ENCODE data around the gene TECPR2. TPM values are rescaled to one million over a fixed set of nuclear protein-coding genes. Genes with fewer than 3 reads are reported as not detected.

The TECPR2 gene
- total RNA-seq, 1 donor from 2014 or later: 19.9 TPM

- FAIRE-seq (no peak), DNase-seq (ENCODE audit: low read depth) (no peak)
- Histone ChIP-seq H3K27ac (ENCODE audit: low read depth, low read length) (no peak overlapping the region), H3K4me1 (ENCODE audit: insufficient read depth, low read length) (no peaks in the 10 kb centered on the region), H3K4me3 (ENCODE audit: insufficient read depth, low read depth, low read length) (no peak overlapping the region), H3K36me3 (ENCODE audit: insufficient read depth, low read length) (no peaks in the 10 kb centered on the region), H3K27me3 (ENCODE audit: insufficient read depth, low read length) (no peaks in the 10 kb centered on the region), H3K9me3 (ENCODE audit: insufficient read depth, low read depth, low read length) (no peaks in the 10 kb centered on the region), H4K20me1 (ENCODE audit: insufficient read depth, low read length) (no peaks in the 10 kb centered on the region), H2AFZ (ENCODE audit: low read depth, low read length) (no peak overlapping the region), H3K9ac (ENCODE audit: low read length) (no peak overlapping the region), H3K4me2 (ENCODE audit: low read length) (no peak overlapping the region), H3K79me2 (ENCODE audit: insufficient read depth, low read length) (no peaks in the 10 kb centered on the region)
- TF ChIP-seq EZH2 (IDR thresholded peaks at IDR 0.05; ENCODE audit: insufficient read depth, low read length): no peak
- TF ChIP-seq CTCF (IDR thresholded peaks at IDR 0.05; ENCODE audit: insufficient read depth, low read depth, low read length): no peak
- Mint-ChIP-seq H3K4me1 (ENCODE audit: low read depth, unreplicated experiment) (no peaks in the 10 kb centered on the region), H3K27me3 (ENCODE audit: low read depth, unreplicated experiment) (no peaks in the 10 kb centered on the region), H3K36me3 (ENCODE audit: low read depth, unreplicated experiment) (peaks cover 8% of the 10 kb centered on the region), H3K4me3 (ENCODE audit: unreplicated experiment) (no peak overlapping the region), H3K27ac (ENCODE audit: unreplicated experiment) (no peak overlapping the region), H3K9me3 (ENCODE audit: unreplicated experiment) (no peaks in the 10 kb centered on the region)
Measured at GRCh38 chr14:102493096-102493495, 130.4 kb downstream of the TECPR2 start.

GRCh38 chr14:102493585-102493984, 130.8 kb downstream of the TECPR2 start:
- no peaks in the 10 kb centered on the region for H4K20me1 ChIP-seq (ENCODE audit: insufficient read depth, low read length)
- H3K4me2 ChIP-seq (ENCODE audit: low read length): no peak overlapping the region
- Mint-ChIP-seq H3K27ac (ENCODE audit: unreplicated experiment) (no peak overlapping the region), H3K4me3 (ENCODE audit: unreplicated experiment) (no peak overlapping the region), H3K4me1 (ENCODE audit: low read depth, unreplicated experiment) (no peaks in the 10 kb centered on the region), H3K9me3 (ENCODE audit: unreplicated experiment) (no peaks in the 10 kb centered on the region), H3K36me3 (ENCODE audit: low read depth, unreplicated experiment) (peaks cover 8% of the 10 kb centered on the region), H3K27me3 (ENCODE audit: low read depth, unreplicated experiment) (no peaks in the 10 kb centered on the region)
- TF ChIP-seq EZH2 (IDR thresholded peaks at IDR 0.05; ENCODE audit: insufficient read depth, low read length) (no peak), CTCF (IDR thresholded peaks at IDR 0.05; ENCODE audit: insufficient read depth, low read depth, low read length) (no peak)
- H3K9ac ChIP-seq (ENCODE audit: low read length): no peak overlapping the region
- no peak overlapping the region for H3K27ac ChIP-seq (ENCODE audit: low read depth, low read length)
- H3K27me3 ChIP-seq (ENCODE audit: insufficient read depth, low read length): no peaks in the 10 kb centered on the region
- no peaks in the 10 kb centered on the region for H3K79me2 ChIP-seq (ENCODE audit: insufficient read depth, low read length)
- no peaks in the 10 kb centered on the region for H3K9me3 ChIP-seq (ENCODE audit: insufficient read depth, low read depth, low read length)
- no peaks in the 10 kb centered on the region for H3K36me3 ChIP-seq (ENCODE audit: insufficient read depth, low read length)
- no peak overlapping the region for H2AFZ ChIP-seq (ENCODE audit: low read depth, low read length)
- H3K4me1 ChIP-seq (ENCODE audit: insufficient read depth, low read length): no peaks in the 10 kb centered on the region
- DNase-seq (ENCODE audit: low read depth) (no peak), FAIRE-seq (no peak)
- no peak overlapping the region for H3K4me3 ChIP-seq (ENCODE audit: insufficient read depth, low read depth, low read length)

GRCh38 chr14:102495491-102496330, 133.0 kb downstream of the TECPR2 start:
- H3K4me1 ChIP-seq (ENCODE audit: insufficient read depth, low read length): peaks cover 3% of the 10 kb centered on the region
- no peaks in the 10 kb centered on the region for H3K36me3 ChIP-seq (ENCODE audit: insufficient read depth, low read length)
- no peak overlapping the region for H3K27ac ChIP-seq (ENCODE audit: low read depth, low read length)
- H4K20me1 ChIP-seq (ENCODE audit: insufficient read depth, low read length): no peaks in the 10 kb centered on the region
- no peak overlapping the region for H3K9ac ChIP-seq (ENCODE audit: low read length)
- peaks cover 3% of the 10 kb centered on the region for H3K4me1 Mint-ChIP-seq (ENCODE audit: low read depth, unreplicated experiment)
- no peak for FAIRE-seq
- H3K4me2 ChIP-seq (ENCODE audit: low read length): no peak overlapping the region
- H3K27ac Mint-ChIP-seq (ENCODE audit: unreplicated experiment): no peak overlapping the region
- no peak overlapping the region for H3K4me3 ChIP-seq (ENCODE audit: insufficient read depth, low read depth, low read length)
- H3K27me3 ChIP-seq (ENCODE audit: insufficient read depth, low read length): no peaks in the 10 kb centered on the region
- H3K79me2 ChIP-seq (ENCODE audit: insufficient read depth, low read length): no peaks in the 10 kb centered on the region
- no peak for DNase-seq (ENCODE audit: low read depth)
- H3K9me3 Mint-ChIP-seq (ENCODE audit: unreplicated experiment): no peaks in the 10 kb centered on the region
- TF ChIP-seq CTCF (IDR thresholded peaks at IDR 0.05; ENCODE audit: insufficient read depth, low read depth, low read length) (no peak), EZH2 (IDR thresholded peaks at IDR 0.05; ENCODE audit: insufficient read depth, low read length) (no peak)
- H3K9me3 ChIP-seq (ENCODE audit: insufficient read depth, low read depth, low read length): no peaks in the 10 kb centered on the region
- H3K4me3 Mint-ChIP-seq (ENCODE audit: unreplicated experiment): no peak overlapping the region
- no peak overlapping the region for H2AFZ ChIP-seq (ENCODE audit: low read depth, low read length)
- H3K36me3 Mint-ChIP-seq (ENCODE audit: low read depth, unreplicated experiment): peaks cover 19% of the 10 kb centered on the region
- no peaks in the 10 kb centered on the region for H3K27me3 Mint-ChIP-seq (ENCODE audit: low read depth, unreplicated experiment)

Measured in astrocyte (in vitro differentiated cells and primary cell).